Daoy (cell line): Measurements from ENCODE around the gene MCCC2. TPM values are rescaled to one million over a fixed set of nuclear protein-coding genes. Genes with fewer than 3 reads are reported as not detected.
"Not testable (repeated sequence)": the region's sequence is repeated elsewhere in the genome, so short reads cannot be mapped to it uniquely, and the experiment has no call there.

ENCODE experiments used
- DNase-seq: peaks from one replicate; pipeline ENCODE4 v3.0.0-alpha.2; 2015; ENCODE audit warnings: low read depth
- total RNA-seq: library from RNA; depleted of rRNA; stranded (reverse); fragments of >200 nt; shearing (Covaris generic); gene quantifications from 2 replicates; pipeline ENCODE4 v1.2.3, GENCODE V29; 2014

Gene MCCC2
- total RNA-seq, 1 experiment from 2014 or later = 41.6 TPM

DNA sequence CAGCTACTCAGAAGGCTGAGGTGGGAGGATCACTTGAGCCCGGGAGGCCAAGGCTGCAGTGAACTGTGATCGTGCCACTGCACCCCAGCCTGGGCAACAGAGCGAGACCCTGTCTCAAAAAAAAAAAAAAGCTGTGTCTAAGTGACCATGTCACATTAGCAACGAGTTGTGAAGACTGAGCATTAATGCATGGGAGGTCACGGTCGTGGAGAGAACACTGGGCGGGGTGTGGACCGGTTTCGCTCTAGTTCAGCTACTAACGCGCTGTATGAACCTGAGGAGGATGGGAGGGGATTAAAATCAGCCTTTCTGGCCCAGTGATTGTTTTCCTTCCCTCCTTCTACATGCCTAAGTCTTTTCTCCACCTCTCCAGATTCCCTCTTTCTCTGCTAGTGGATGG is 75.2 kb downstream of the MCCC2 start:
- no peak for DNase-seq

DNA sequence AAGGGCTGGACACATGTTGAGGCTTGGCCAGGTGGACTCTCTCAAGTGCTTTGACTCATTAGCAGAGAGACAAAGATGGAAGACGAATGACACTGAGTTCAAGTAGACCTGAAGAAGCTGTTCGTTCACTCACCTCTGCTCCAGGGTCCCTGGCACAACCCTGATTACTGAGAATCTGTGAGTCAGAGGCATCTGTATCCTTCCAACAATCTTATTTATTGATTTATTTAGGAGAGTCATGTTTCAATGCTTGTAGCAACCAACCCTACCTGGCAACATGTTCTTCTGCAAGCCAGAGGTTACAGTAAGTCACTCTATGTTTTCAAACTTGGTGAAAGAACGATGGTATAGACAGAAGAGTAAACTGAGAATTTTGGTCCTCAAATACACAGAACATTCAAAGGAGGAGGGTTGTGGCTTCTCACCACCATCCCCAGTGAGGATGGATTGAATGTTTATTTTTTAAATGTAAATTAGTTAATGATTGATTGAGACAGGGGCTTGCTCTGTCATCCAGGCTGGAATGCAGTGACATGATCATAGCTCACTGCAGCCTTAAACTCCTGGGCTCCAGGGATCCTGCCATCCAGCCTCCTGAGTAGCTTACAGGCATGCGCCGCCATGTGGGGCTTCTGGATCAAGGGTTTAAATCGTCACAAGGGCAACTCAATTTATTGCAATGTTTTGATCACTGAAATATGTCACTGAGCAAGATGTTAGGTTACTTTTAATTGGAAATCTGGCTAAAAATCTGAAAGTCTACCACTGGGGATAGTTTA is 76.2 kb downstream of the MCCC2 start:
- no peak for DNase-seq

DNA sequence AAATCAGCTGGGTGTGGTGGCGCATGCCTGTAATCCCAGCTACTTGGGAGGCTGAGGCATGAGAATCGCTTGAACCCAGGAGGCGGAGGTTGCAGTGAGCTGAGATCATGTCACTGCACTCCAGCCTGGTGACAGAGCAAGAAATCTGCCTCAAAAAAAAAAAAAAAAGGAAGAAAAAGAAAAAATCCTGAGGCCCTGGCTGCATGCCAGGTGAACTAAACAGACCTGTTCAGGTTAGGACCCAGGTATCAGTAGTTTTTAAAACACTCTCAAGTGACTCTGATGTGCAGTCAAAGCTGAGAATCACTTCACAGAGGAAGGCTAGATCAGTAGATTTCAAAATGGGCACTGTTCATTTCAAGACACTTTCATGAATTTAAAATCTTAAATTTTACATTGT is 77.5 kb downstream of the MCCC2 start:
- DNase-seq = not testable (repeated sequence)

DNA sequence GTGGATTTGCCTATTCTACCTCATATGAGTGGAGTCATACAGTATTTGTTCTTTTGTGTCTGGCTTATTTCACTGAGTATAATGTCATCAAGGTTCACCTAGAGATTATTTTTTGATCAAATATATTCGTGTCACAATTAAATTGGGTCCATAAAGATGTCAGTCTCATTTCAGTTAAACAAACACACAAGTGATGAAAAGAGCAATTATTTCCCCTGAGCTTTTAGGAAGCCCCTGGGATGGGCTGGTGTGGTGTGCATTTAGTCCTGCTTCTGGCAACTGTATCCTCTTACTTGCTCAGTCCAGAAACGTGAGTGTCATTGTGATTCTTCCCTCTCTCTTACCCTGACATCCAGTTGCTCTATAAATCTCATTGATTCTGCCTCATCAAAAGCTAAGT is 79.2 kb downstream of the MCCC2 start:
- DNase-seq = no peak

DNA sequence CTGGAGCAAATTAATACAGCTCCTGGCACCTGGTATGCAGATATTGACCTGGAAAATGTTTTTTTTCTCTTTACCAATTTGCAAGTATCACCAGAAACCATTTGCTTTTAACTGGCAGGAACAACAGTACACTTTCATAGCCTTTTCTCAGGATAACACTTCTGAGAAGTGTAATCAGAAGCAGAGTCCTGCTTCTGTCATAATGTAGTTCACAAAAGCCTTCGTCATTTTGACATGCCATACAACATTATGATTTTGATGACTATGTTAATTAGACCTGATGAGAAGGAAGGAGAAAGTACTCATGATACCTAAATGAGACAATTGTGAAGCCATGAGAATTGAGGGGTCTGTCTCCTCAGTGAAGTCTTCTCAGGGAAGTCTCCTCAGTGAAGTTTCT is 90.8 kb downstream of the MCCC2 start:
- no peak for DNase-seq

DNA sequence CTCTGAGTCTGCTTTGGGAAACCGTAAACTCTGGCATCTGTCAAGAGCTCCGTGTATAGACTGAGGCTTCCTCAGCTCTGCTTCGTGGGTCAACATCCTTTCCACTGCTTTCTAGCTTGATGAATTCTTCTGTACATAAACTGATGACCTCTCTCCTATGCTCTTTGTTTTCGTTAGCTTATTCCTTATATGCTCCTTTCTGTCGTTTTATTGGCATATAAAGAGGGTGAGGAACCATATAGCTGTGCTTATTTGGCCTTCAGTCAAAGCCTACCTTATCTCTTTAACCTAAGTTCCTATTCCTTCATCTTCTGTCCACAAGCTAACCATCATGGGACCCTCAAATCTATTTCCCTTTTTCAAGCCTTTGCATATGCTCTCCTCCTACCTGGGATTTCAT is 92.6 kb downstream of the MCCC2 start:
- DNase-seq = no peak

DNA sequence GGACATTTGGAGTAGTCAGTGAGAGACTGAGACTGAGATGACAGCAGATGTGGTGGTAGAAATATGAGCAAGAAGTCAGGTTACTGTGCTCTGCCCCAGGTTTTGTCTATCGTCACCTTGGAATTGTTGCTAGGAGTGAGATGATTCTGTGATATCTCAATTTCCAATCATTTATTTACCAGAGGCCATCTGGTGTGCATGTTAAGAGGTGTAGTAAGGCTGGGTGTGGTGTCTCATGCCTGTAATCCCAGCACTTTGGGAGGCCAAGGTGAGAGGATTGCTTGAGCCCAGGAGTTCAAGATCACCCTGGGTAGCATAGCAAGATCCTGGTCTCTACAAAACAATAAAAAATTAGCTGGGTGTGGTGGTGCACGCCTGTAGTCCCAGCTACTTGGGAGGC is 93.4 kb downstream of the MCCC2 start:
- no peak for DNase-seq

DNA sequence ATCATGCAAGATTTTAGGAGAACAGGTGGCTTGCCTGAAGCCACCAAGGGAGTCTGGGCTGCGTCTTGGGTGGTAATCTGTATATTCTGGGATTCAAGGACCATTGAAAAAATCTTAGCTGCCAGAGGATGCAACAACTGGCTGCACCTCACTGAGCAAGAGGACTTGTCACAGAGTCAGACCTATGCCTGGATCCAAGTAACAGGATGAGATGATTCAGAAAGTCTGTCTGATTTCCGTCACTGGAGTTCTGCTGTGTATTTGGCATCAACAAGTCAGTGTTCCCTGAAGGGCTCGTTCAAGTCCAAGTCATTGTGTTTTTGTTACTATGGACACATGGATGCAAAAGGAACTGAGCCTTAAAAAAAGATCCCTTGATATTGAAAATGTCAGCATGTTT is 94.2 kb downstream of the MCCC2 start:
- DNase-seq = no peak

DNA sequence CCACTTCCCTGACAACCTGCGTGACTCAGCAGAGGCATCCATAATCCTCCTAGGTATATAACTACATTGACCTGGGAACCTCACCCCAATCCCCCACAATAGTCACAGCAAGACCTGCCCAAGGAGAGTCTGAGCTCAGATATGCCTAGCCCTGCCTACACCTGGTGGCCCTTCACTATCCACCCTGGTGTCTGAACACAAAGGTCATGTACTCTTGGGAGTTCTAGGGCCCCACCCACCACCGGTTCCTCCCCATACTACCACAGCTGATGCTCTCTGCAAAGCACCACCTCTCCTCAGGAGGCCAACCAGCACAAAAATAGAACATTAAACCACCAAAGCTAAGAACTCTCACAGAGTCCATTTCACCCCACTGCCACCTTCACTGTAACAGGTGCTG is 97.2 kb downstream of the MCCC2 start:
- DNase-seq = no peak

DNA sequence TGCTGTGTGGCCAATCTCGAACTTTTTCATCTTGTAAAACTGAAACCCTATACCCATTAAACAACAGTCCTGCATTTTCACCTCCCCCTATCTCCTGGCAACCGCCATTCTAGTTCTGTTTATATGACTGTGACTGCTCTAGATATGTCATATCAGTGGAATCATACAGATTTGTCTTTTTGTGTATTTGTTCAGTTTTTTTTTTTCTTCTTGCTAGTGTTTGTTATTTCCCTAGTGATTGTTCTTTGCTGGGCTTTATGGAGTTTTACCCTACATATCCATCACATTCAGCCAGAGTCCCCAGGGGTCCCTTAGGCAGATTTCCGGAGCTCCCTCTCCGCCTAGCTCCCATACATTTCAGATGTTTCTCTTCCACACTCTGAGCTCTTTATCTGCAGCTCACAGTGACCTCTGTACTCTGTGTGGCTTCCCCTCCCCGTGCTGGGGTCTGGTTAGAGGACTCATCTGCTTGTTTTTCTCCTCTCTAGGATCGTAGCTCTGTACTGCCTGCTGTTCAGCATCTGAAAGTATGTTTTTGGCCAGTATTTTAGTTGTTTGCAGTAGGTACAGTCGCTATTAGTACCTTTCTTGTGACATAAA is 106.8 kb downstream of the MCCC2 start:
- no peak for DNase-seq

DNA sequence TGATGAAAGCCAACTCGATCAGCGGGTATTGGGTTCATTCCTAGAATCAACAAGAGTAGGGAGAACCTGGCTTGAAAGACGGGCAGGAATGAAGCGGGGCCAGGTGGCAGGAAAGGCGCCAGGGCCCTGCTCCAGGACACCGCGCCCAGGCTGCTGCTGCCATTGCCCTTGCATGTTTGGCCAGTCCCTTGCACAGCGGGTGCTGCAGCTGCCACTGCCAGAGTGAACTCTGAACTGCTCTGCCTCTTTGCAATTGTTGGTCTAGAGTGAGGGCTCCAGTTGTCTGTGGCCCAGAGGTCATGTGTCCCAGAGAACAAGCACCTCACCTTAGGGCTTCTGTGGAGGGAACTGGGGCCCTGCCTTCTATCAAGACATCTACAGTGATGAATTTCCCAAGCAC is 107.9 kb downstream of the MCCC2 start:
- no peak for DNase-seq

DNA sequence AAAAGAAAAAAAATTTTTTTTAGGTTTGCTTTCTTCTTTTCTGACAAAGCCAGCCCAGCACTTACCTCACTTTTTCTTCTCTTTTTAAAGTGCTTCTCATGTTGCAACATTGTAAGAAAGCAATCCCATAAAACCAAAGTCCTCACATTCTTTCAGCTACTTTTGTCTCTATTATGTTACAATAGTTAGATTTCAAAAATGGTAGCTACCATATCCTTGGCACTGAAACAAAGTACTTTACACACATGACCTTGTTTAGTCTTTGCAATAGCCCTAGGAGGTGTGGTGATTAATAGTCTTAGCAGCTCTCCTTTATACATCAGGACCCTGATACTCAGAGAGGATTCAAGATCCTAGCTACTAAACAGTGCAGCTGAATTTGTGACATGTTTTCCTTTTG is 108.5 kb downstream of the MCCC2 start:
- DNase-seq = no peak

DNA sequence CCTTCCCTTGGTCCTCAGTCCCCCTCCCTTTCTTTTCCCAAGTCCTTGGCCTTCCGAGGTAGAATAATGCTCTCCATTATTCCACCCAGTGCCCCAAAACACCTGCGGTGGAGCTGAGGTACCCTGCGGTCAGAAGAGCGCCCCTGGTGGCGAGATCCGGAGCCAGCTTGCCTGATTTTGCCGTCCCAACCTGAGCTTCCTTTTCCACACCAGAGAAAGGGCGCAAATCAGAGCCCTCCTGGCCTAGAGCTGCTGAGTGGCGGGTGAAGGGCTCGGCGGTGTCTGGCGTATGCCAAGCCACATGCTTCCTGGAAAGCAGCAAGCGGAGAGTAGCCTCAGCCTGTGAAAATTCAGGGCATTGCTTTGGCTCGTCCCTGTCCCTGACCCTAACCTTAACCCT is 110.8 kb downstream of the MCCC2 start:
- no peak for DNase-seq

DNA sequence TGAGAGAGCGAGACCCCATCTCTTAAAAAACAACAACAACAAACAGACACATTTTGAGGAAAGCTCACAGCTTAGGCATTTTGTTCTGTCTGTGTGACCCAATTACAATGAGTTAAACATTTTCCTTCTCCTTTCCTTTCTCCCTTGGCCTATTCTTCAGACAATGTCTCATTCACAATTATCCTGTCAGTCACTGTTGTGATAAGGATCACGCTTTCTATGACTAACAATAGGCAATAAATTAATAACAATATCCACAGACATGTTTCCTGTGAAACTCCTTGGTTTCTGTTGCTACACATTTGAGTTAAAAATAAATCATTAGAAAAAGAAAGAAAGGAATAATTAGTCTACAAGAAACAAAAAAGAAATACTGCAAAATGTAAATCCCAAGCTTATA is 112.1 kb downstream of the MCCC2 start:
- DNase-seq = no peak

DNA sequence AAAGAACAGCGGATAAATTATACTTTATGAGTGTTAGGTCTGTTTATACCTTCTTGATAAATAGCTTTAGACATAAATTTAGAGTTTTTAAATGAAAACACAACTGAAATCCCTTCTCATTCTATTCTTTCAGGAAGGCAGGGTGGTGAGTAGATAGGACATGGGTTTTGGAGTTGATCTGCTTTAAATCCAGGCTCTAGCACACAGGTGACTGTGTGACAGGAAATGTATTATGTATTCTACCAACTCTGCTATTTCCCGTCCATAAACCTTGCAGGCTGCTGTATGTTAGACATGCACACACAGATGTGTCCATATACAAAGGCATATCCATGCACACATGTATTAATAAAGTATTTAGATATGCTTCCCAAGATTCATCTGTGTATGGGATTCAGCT is 112.6 kb downstream of the MCCC2 start:
- no peak for DNase-seq

DNA sequence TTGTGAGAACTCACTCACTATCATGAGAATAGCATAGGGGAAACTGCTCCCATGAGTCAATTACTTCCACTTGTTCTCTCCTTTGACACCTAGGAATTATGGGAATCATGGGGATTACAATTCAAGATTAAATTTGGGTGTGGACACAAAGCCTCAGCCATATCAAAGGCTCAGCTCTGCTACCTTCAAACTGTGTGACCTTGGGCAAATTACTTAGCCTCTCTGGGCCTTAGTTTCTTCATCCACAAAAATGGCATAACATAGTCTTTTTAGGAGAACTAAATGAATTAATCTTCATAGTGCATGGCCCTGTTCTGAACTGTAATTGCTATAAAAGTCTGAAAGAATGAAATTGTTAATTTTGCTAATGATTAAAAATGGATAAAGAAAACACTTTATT is 113.7 kb downstream of the MCCC2 start:
- no peak for DNase-seq

DNA sequence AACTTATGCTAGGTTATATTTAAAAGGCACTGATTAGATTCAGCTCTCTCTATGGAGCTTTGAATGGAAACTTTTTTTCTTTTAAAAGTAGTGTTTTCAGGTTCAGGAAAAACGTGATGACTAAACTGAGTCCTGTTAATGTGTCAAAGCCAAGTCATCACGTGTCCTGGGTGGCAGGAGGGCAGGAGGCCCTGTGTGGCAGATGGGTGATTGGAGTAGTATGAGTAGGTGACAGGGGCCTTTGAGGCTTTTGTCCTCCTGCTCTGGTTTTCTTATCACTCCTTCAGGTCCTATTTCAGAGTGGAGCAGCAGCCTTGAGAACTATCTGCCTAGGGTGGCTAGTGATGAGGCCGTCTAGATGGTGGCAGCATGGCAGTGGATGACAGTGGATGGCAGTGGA is 114.3 kb downstream of the MCCC2 start:
- DNase-seq = no peak

DNA sequence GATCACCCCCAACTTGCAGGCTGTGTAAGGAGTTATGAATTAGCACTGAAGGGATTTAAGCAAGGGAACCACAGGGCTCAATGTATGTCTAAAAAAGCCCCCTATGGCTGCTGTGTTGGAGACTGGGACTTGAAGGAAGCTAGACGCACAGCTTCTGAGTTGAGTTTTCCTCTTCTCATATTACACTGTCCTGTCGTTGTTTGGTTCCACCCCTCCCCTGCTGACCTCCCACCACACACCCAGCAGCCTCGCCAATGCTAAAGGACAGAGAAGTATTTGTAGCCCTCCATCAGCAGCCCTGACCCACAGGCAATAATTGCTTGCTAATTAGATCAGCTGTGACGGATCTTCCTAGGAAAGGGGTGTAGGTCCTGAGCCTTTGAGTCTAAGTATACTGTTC is 116.8 kb downstream of the MCCC2 start:
- DNase-seq = no peak

DNA sequence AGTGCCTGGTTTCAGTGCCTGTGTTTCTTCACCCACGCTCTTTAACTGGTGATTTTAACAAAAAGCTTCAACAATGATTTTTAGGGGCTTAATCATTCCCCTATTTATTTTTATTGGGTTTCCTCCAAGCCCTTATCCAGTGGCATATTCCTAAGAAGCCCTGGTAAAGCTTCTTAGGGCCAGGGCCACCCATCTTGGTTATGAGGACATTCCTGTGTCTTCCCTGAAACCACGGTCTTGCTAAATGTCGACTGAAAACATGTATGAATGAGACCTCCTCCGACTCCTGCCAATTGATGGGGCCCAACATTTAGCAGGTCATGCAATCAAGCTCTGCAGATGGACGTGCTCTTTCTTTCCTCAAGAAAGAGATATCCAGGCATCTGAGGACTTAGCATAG is 118.3 kb downstream of the MCCC2 start:
- peak; percentile 23 for DNase-seq

DNA sequence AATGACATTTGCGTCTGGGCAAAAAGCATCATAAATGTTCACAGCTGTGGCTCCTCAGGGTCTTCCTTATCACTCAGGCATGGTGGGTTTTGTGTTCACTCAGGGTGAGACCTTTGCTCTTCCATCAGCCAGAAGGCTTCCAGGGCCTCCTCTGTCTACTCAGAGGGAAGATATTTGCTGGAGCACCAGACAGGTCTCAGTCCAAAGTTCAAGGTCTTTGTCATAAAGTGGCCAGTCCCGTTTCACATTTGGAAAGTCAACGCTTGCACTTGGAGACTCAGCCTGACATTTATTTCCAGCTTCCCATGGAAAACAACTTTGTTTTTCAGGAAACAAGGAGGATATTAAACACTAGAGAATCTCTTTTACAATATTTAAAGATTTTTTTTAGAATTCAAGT is 119.8 kb downstream of the MCCC2 start:
- no peak for DNase-seq
